ENCODE results near the gene AMER3.
A peak's percentile ranks its signal among the peaks of the same experiment; 100 is the strongest.

The AMER3 gene

DNA sequence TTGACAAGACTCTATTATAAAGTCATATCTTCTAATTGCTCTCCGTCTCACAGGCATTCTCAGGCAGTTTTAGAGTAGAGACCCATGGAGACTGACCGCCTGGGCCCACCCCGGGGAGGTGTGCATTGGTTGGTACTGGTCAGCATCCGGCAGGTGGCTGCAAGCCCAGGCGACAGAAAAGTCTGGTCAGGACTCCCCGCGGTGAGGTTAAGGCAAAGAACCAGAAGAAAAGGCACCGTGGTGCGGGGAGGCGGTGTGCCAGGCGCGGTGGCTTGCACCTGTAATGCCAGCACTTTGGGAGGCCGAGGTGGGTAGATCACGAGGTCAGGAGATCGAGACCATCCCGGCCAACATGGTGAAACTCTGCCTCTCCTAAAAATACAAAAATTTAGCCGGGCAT, 32.5 kb downstream of the AMER3 start:
- DNase-seq = no peak

DNA sequence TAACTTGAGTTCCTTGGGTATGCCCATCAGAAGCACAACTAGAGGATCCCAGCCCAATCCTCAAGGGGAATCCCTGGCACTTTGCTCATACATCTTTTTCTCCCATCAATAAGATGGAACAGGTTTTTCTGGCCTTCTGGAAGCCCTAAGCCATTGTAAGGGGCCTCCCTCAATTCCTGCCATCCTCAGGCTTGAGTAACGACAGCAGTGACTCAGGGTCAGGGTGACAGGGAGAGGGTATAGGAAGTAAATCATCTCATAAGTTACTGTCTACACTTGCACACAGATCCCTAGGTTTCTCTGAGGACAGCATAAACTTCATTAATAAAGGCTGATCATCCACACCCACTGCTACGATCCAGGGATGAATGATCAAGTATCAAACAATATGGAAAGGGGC, 35.0 kb downstream of the AMER3 start:
- DNase-seq = no peak

DNA sequence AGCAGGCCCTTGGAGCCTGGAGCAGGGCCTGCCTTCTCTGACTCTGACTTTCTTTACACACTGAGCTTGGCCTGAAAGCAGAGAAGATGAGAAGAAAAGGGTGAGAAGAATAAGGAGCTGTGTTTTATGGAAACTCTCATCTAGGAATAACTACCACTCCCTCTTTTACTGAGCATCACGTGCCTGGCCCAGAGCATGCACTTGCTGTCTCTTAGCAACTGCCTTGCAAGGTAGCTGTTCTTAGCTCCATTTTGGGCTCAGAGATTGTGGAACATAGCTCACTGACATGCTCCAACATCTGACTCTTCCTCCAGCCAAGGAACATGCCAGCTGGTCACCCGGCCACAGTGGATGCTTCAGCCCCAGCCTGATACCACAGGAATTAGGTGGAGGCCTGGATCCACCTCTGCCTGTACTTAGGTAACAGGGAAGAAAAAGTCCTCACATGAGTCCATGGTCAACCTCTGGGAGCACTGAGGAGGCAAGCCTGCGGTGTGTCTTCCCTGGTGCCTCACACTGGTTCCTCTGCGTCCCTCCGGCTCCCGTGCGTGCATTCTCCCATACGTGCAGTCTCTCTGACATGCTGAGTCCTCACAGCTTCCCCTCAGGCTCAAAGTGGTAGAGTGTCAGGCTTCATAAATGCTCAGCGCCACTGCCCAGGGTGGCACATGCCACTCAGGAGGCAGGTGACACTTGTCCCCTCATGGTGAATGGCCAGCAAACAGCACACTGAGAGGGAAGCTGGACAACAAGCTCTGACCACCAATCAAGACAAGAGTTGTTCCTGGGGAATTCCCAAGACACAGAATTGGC, 35.7 kb downstream of the AMER3 start:
- no peak for DNase-seq

DNA sequence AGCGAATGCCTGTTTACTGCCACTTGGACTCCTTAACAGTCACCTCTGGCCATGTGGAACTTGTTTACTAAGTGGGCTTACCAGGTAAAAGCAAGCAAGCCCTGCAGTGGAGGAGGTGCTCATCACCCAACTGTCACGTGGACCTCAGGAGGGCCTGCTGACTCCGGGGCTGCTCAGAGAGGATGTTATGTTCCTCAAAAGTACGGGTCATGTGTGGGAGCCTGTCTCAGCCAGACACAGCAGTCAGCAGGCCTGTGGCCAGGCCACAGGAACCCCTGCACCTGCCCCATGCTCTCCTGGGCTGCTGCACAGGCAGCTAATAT, 36.2 kb downstream of the AMER3 start:
- DNase-seq = no peak

DNA sequence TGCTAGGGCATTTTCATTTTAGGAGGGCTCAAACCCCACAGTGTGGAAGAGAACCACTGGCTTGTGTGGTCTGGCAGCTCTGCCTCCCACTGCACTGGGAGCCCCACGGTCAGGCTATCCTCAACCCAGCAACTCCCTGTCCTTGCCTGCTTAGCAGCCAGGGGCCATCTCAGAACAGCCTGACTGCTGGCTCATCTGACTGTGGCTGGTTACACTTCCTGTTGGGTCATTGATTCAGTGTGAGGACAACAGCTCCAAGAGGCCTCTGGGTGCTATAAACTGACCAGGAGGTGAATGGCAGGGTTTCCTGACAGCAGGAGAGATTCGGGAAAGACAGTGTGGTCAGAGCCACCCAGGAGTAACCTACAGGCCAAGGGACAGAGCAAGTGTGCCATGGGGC, 40.1 kb downstream of the AMER3 start:
- no peak for DNase-seq

DNA sequence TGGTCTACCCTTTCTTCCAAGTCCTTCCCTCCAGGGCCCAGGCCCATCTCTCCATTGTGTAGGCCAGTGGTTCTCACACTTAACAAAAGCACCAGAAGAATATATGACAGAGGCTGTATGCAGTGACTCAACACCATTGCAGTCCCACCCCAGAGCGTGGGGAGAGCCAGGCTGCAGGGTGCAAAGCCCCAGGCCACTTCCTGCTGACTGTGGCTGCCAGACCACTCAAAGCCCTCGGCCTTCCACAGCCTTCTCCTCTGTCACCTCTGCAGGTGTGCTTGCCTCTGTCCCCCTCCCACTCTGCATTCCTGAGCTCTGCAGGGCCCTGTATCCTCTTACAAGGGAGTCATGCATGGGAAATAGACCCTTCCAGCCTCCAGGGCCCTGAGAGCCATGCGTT, 41.0 kb downstream of the AMER3 start:
- DNase-seq = no peak

DNA sequence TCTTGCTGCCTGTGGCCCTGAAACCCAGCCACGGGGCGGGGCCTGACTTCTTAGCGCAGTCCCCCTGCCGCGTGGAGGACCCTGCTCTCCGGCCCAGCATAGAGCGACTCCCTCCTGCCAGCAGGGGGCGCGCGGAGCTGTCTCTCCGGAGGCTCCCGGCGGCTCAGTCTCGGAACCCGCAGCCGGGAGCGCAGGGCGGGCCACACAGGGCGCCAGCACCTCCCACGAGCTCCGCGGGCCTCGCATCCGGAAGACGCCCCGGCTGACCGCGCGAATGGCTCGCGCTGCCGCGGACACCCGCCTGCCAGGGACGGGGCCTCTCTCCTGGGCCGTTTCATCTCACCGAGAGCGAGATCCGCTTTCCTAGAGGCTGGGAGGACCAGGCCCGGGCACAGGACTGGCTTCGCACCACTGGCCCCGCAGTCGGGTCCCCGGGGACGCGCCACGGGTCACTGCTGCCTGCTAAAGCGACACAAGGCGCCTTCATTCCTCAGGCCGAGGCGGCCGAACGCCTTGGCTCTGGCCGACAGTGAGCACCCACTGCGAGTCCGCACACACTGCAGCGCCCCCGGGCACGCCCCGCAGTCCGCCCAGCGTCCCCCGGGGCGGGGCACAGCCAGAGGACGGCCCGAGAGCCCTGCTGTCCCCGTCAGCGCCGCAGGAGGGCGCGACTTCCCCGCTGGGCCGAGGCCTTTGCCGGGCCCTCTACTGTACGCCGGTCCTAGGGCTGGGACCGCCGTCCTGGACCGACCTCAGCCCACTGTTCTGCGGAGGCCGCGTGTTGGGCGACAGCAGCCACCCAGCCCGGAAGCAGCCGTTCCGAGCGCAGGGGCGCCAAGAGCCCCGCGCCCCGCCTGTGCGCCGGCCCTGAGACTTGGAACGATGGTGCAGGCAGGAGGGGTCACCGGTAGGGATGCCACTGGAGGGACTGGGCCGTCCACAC, 42.4 kb downstream of the AMER3 start:
- DNase-seq = peak; percentile 89

DNA sequence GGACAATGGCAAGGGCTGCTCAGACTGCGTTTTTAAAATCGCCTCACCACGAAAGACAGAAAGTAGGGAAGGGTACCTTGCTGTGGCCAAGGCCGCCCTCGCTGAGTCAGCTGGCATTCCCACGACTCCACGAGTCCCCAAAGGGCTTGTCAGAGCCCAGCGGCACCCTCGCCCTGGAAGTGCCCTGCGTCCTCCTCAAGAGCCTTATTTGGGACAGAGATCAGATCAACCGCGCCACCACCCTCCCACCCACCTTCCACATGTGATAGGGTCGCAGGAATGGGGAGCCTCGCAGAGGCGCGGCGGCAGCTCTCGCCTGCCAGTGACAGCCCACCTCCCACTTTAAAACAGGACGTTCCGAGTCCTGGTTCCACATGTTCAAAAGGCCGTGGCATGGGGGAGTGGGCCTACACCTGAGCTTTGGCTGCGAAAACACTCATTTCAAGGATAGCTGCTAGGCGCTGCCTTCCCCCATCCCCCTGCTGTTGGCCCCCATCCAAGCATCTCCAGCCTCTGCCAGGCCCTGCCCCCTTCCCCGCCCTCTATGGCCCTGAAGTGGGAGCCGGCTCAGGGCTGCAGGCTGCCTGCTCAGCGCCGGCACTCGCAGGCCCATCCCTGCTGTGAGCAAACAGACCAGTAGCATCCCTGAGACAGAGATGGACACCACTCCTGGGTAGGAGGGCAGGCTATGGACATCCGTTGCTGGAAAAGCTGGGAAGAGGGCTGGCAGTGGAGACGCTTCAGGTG, 43.3 kb downstream of the AMER3 start:
- DNase-seq = no peak

DNA sequence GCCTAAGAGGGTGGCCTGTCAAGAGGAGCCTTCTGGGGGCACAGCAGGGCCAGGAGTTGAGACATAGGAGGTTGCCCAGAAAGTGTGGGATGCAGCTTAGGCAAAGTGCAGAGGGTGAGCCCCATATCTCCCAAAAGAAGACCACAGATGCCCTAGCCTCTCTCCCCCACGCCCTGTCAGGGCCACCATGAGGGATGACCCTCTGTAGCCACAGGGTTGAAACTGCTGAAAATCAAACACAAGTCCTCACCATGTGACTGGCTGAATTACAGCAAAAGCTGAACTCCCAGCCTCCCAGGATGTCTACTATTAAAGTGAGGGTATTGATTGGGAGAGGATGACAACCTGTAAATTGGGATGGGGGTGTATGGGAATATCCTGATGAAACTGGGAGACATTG, 44.0 kb downstream of the AMER3 start:
- no peak for DNase-seq

DNA sequence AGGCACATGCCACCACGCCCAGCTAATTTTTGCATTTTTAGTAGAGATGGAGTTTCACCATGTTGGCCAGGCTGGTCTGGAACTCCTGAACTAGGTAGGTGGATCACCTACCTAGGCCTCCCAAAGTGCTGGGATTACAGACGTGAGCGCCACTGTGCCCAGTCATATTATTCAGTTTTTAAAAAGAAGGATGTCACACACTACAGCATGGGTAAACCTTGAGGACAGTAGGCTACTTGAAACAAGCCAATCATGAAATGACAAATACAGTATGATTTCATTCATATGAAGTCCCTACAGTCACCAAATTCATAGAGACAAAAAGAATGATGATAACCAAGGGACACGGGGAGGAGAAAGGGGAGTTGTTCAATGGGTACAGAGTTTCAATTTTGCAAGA, 50.3 kb downstream of the AMER3 start:
- no peak for DNase-seq

DNA sequence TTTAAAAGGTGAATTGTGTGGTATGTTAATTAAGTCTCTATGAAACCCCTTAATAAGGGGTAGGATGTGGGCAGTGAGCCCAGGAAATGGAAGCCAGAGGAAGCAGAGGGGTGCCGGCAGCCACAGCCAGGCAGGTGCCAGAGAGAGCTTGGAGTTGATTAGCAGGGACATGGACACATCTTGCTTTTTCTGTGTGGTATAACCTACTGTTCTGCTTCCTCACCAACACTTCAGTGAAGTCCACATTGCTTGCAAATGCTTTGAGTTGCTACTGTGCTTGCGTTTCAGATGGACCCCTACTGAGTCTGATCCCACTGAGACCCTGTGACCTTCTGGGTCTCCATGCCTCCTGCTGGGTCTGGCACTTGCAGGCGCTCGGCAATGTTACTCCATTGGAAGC, 51.0 kb downstream of the AMER3 start:
- DNase-seq = no peak

DNA sequence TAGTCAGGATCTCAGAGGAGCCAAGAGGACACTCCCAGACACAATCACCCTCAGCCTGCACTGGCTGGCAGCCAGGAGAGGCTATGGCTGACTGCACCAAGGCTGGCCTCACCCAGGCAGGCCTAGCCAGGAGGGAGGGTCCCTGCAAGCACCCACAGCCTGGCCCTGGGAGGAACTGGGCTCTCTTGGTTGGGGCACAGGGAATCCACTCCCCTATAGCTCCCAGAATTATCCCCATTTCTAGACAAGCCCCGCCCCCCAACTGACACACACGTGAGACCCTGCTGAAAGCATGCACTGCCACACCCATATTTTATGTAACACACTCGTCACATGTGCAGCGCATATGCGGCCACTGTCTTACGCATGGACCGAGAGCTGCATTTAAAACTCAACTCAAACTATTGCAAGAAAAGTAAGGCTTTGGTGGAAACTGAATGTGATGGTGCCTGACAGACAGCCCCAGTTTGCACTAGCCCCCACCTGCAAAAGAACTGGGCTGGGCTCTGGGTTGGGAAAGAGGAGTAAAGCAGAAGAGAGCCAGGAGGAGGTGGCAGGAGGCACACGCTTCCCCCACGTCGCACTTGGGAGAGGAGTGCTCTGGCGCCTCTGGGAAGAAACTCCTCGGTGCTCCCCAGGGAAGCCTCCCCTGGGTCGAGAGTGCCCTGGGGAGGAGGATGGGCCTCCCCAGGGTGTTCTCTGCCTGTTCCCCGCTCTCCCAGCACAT, 52.5 kb downstream of the AMER3 start:
- DNase-seq = no peak

DNA sequence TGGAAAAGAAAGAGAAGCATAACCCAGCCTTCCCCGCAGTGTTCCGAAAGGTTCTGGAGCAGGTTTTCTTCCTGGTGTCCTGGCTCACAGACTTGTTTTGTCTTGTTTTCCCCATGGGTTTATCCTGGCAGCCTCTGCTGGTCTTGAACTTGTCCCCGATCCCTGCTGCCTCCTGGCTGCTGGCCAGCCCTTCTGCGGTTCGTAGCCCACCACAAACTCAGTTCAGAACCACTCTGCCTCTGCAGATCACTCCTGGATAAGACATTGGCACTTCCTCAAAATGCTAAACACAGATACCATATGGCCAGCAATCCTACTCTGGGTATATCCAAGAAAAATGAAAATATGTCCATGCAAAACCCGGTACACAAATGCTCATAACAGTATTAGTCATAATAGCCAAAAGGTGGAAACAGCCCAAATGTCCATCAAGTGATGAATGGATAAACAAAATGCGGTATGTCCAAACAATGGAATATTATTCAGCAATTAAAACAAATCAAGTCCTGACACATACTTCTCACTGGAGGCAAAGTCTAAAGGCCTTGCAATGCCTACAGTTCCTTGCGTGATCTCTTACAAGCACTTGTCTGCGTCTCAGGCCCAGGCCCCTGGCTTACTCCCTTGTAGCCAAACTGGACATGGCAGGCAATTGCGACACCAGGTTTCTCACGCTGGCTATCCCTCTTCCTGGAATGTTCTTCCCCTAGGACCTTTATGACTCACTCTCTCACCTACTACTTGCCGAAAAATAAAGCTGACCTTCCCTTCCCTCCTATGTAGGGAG, 53.3 kb downstream of the AMER3 start:
- peak; percentile 42 for DNase-seq

DNA sequence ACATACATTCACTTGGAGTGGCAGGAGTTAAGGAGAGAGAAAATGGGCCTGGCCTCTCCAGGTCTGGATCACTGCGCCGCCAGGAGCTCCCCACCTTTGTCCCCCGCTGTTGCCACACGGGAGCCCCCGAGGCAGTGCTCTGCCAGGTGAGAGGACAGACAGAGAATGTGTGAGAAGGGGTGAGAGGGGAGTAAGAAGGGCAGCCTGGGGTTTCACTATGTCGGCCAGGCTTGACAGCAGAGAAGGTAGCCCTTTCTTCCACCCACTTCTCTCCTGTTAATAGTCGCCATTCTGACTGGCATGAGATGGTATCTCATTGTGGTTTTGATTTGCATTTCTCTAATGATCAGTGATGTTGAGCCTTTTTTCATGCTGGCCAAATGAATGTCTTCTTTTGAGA, 55.1 kb downstream of the AMER3 start:
- DNase-seq = no peak

DNA sequence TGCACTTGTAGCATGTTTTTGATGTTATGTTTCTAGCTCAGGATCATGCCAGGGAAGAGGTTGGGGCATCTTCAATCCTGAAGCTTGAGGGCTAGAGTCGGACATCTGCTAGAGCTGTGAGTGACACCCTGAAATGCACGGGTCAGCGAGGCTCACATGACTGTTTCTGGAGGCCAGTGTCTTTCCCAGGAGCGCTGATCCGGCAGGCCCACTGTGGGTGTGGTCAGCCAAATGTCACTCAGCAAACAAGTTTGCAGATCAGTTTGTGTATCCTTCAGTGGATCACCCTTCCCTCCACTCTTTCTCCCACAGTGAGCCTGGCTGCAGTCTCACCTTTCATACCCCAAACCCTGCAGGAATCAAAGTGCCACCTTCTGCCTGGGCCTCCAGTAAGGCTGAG, 58.4 kb downstream of the AMER3 start:
- DNase-seq = no peak

DNA sequence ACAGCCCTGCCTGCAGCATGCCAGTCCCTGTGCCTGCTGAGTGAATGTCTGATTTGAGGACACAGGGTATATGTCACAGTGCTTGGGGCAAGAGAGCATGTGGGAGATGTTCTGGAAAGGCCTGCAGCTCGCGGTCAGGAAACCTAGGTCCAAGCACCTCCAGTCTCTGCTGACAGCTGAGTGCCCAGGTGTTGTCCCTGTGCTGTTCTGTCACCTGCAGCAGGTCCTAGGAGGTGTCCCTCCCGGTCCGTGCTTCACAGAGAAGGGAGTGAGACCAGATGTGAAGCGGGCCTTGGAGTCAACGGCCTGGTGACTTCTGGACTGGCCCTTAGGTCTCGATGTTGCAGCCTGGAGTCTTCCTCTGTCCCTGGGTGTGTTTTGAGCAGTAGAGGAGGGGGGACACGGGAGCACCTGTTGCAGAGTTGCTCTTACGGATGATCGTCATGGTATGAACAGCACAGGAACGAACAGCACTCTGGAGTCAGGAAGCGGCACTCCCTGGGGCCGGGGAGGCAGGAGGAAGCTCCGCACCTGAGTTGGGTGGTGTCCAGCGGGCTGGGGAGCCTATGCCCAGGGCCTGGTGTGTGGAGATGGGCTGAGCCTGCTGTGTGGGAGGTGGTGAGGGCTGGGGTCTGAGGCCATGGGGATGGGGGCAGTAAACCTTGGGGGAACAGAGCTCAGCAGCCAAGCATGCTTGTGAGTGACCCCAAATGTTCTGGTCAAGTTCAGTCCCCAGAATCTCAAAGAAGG, 59.8 kb downstream of the AMER3 start:
- DNase-seq = no peak
